GM23248 (cell line): ENCODE measurements around the gene POLN.

Source experiments
- EZH2 ChIP-seq: fragments of 200-600 bp; sonication (generic); IDR thresholded peaks from 2 replicates; pipeline ENCODE4 v1.6.1; 2018; ENCODE audit warnings: antibody characterized with exemption, mild to moderate bottlenecking; ENCODE audit not compliant: insufficient read depth, poor library complexity, severe bottlenecking
- EZH2phosphoT487 ChIP-seq: fragments of 200-600 bp; sonication (generic); IDR thresholded peaks from 2 replicates; pipeline ENCODE4 v1.6.1; 2018; ENCODE audit warnings: antibody characterized with exemption, moderate library complexity, mild to moderate bottlenecking, low read depth; ENCODE audit not compliant: insufficient read depth

DNA sequence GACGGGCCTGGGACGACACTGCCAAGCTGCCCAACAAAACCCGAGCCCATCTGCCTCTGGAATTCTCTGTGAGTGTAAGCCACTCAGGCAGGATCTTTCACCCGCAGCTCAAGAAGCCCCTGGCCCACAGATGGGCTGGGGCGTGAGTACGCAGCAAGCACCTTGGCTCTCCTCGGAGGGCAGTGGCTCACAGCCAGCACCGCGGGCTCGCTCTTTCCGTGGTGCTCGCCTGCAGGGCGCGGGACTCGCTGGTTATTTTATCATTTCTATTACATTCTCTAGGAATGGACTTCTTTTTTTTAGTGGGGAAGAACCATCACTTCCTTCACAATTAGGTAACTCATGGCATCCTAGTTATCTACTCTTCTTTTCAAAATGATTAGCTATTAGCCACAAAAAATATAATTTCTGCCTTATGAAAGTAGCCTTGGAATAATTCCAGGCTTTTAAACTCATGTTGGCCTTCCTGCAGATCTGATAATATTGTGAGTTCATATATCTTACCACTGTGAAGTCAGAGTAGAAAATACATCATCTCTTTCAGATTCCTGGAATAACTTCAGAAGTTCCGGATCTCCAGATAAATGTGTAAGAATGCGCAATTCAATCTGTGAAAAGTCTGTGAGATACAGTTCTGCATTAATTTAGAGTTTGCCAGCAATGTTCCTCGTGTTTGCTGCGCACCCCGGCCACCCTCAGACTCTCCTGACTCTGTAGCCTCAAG lies 114.2 kb downstream of the POLN start:
- TF ChIP-seq EZH2, result no peak
- TF ChIP-seq EZH2phosphoT487, result no peak
